ENCODE results near the gene GCK. TPM values are rescaled to one million over a fixed set of nuclear protein-coding genes. Genes with fewer than 3 reads are reported as not detected.

GCK gene
- total RNA-seq, 1 donor = 0.27 TPM

DNA sequence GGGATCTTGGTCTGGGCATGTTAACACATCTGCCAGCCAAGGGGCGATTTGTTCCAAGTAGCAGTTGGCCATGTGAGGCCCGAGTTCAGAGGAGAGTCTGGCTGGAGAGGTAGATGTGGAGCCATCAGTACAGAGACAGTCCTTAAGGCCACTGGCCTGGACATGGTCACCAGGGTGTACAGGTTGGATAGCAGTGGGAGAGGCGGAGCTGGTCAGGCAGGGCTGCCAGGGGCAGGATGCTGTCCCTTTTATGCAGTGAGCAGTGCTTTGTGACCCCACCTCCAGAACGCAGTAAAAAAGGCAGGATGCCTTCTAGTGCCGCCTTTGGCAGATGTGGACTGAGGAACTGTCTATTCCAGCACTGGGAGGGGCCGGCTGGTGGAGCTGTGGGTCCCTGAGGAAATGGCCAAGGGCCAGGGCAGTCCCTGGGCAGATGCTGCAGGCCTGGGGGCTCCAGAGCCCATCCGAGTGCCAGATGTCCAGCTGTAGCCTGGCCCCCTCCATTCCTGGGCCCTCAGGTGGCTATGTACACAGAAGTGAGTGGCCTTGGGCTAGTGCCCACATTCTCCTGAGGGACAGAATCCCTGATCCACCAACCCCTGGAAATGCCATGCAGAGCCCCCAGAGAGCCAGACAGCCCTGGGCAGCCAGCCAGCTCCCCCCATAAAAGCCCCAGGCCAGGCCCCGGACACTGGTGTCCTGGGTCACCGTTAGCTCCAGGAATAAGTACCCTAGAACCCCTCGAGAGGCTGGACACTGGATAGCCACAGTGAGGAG, 31.0 kb downstream of the GCK start:
- no peak for DNase-seq (ENCODE audit: low read depth in 2 of 3, low spot score in 2 of 3)

DNA sequence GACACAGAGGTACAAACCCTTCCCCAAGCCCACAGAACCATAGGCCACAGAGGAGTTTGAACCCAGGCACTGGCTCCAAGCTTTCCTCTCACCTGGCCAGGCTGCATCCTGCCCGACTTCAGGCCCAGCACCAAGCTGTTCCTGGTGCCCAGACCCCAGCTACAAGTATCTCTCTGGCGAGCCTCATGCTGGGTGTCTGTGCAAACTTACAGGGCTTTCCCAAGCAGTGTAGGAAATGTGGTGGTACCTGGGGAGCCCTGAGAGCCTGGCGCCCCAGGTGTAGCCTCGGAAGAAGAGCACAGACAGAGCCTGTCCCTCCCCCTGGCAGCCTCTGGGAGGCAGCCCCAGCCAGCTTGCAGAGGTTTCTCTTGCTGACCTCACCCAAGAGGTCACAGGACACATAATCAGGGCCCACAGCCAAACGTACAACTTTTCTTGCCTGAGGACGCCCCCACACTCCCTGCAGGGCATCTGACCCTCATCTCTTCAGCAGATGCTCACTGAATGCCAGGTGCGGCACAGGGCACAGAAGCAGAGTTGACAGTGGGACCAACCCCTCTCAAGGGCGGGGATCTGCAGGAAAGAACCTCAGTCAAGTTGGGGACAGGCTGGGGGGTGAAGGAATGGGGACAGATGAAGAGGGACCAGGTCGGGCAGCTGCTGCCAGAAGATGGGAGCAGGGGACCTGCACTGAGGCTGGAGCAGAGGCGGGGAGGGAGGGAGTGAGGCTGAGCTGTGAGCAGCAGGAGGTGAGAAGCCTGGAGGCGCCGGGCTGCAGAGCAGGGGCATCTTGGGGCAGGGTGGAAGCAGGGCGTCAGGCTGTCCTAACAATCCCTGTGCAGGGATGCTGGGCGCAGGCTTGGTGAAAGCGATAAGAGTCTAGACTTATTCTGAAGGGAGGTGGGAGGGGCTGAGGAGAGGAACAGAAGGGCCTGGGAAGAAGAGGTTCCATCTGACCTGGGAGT, 31.8 kb downstream of the GCK start:
- DNase-seq (ENCODE audit: low read depth in 2 of 3, low spot score in 2 of 3) = no peak

GRCh38 chr7:44156453-44157010, 32.7 kb downstream of the GCK start:
- no peak for DNase-seq (ENCODE audit: low read depth in 2 of 3, low spot score in 2 of 3)

DNA sequence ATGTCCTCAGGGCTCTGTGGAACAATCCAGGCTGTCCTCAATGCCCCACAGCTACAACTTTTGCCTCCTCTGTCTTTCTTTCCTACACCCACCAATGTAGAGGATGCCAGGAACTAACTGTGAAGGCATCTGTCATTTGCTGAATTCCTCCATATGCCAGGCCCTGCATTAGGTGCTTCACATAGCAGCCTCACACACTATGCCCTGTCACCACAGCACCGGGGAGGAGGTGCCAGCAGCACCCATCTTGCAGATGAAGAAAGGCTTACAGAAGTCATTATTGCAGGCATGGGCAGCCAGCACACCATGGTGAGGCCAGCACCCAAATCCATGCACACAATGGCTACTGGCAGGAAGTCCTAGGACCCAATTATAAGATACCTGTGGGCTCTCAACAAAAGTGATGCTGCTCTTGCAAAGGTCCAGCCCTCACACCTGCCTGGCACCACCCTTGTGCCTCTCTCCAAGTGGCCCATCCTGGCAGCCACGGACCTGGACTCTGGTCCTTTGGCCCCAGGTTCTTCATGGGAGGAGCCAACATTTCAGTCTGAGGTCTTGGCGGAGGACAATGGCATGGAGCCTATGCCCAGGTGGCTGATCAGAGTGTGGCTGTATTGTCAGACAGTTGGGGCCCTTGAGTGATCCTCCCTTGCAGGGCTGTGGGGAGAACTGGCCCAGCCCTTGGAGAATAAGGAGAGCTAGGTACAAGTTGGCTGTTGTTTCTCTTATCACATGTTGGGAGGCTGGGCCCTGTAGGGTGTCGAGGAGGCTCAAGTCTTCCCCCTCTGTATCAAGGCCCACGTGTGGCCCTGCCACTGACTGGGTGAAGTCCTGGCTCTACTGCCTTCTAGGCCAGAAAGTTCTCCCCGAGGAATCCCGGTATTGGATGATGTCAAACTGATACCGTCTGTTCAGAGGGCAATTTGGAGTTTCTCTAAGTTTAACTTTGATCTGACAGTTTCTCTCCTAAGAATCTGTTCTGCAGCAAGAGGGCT, 33.8 kb downstream of the GCK start:
- DNase-seq (ENCODE audit: low read depth in 2 of 3, low spot score in 2 of 3) = no peak

- no peak for DNase-seq (ENCODE audit: low read depth in 2 of 3, low spot score in 2 of 3)
Observed at GRCh38 chr7:44154703-44155102, 34.5 kb downstream of the GCK start.

DNA sequence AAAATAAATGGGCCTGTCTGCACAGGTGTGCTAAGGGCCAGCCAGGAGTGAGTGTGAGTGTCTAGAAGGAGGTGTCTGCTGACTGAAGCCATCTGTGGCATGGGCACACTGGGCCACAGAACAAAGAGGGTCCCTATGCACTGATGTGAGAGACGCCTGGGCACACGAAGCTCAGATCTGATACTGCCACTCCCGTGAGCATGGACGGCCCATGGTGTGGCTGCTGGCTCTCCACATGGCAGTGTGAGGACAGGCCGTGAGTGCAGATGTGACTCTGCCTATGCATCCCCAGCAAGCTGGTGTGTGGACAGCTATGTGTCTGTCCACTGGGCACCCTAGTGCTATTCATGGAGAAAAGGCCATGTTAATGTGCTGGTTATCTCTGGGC, 35.3 kb downstream of the GCK start:
- no peak for DNase-seq (ENCODE audit: low read depth in 2 of 3, low spot score in 2 of 3)

- DNase-seq (ENCODE audit: low read depth in 2 of 3, low spot score in 2 of 3) = no peak
Observed at GRCh38 chr7:44152971-44153947, 36.0 kb downstream of the GCK start.

DNA sequence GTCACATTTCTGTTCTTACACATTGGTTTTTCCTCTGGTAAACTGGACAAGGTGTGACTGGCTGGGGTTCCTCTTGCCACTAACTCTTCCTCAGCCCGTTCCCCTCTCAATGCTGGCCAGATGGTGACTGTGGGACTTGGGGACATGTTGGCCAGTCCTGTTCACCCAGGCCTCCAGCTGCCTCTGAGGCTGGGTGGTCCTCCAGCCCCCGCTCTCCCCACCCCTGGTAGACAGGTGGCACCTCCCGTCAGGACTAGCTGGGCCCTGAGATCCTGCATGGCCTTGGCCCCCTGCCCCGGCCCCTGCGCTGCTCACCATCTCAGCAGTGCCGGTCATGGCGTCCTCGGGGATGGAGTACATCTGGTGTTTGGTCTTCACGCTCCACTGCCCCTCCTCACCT, 37.3 kb downstream of the GCK start:
- DNase-seq (ENCODE audit: low read depth in 2 of 3, low spot score in 2 of 3) = no peak

DNA sequence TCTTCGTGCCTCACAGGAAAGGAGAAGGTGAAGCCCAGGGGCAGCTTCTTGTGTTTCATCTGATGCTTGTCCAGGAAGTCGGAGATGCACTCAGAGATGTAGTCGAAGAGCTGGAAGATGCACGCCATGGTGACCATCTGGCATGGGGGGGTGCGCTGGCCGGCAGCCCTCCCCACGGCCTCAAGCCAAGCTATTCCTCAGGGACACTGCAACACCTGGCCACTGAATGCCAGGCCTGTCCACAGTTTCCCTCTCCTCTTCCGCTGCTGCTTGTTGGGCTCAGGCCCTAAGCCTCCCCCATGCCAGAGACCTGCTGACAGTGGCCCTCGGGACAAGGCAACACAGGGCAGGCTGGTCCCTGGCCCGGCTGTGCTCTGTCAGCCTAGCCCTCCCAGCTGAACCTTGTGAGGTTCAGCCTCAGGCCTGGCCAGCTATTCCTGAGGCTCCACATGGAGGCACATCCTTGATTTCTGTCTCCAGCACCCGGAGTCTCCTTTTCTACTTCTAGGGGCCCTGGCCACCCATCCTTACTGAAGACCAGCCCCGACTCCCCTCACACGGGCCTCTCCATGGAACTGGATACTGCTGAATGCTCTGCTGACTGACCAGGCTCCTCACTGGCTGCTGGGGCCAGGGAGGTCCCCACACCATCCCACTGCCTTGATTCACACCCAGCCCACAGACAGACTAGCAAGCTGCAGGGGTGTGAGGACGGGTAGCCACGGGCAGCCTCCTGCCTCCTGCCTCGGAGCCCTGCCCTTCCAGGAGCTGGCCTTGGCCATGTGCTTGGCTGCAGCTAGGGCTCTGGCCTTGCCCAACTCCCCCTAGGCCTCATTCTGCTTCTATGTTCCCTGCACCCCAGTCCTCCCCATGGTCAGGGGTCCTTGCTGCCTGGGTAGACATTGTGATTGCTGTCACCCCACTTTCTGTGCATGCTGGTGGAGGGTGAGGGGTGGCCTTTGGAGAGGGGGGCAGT, 38.0 kb downstream of the GCK start:
- no peak for DNase-seq (ENCODE audit: low read depth in 2 of 3, low spot score in 2 of 3)

DNA sequence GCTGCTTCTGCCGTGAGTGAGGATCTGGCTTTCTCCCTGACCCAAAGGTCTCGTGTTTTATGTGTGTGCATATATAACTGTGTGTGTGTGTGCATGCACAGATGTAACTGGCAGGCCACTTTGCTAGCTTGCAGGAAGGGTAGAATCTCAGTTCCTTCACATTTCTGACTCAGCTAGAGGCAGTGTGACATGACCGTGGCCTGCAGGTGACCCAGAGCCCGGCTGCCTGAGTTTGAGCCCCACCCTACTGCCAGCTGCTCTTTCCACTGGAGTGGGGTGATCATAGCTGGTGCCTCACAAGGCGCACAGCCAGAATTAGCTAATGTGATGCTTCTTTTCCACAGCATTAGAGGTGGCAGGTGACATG, 38.8 kb downstream of the GCK start:
- DNase-seq (ENCODE audit: low read depth in 2 of 3, low spot score in 2 of 3) = no peak

GRCh38 chr7:44149571-44150465, 39.4 kb downstream of the GCK start:
- DNase-seq (ENCODE audit: low read depth in 2 of 3, low spot score in 2 of 3) = no peak

- DNase-seq (ENCODE audit: low read depth in 2 of 3, low spot score in 2 of 3) = no peak
Observed at GRCh38 chr7:44148961-44149536, 40.2 kb downstream of the GCK start.

- no peak for DNase-seq (ENCODE audit: low read depth in 2 of 3, low spot score in 2 of 3)
Observed at GRCh38 chr7:44148166-44148565, 41.1 kb downstream of the GCK start.

DNA sequence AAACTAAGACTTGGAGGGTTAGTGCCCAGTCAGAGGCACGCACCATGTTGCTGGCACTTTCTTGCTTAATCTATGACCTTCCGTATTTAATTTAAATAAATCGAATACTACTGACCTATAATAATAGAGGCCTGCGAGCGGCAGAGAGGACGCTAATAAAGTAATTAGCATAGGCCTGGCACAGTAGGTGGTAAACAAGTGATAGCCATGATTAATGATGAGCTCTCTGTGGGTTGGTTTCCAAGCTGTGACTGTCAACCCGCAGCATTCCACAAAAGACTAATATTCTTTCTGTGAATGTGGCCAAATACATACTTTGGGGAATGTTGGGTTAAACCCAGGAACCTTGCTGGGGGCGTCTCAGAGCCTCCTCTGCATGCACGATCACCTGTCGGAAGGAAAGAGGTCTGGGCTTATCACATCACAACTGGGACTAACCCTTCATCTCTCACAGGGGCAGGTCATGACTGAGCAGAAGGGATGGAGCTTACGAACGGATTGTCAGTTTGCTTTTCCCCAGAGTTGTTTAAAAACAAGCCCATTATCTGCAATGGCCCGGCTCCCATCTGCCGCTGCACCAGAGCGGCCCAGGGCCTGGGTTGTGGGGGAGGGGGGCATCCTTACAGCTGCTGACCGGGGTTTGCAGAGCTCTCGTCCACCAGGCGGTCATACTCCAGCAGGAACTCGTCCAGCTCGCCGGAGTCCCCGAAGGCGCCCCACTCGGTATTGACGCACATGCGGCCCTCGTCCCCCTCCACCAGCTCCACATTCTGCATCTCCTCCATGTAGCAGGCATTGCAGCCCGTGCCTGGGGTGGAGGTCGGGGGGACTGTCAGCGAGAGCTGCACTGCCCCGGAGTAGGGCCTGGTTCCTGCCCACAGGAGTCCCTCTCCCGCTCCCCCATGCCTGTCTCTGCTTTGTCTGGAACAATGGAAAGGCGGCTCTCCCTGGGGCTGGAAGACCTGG, 41.9 kb downstream of the GCK start:
- DNase-seq (ENCODE audit: low read depth in 2 of 3, low spot score in 2 of 3) = no peak
